Measurements from ENCODE around the gene EPN2.

GRCh38 chr17:19253112-19253511 is 15.9 kb downstream of the EPN2 start:
- TF ChIP-seq CTCF (IDR thresholded peaks at IDR 0.05) (no peak), POLR2A (IDR thresholded peaks at IDR 0.05) (no peak), POLR2AphosphoS5 (IDR thresholded peaks at IDR 0.05) (no peak)
